Measurements from ENCODE around the gene PALD1. TPM values are rescaled to one million over a fixed set of nuclear protein-coding genes. Genes with fewer than 3 reads are reported as not detected.

PALD1 gene
- polyA plus RNA-seq, 3 donors = 0.04 to 0.11 TPM; not detected in 1

- Histone ChIP-seq H3K79me2 (ENCODE audit: insufficient read depth, low read length) (no peaks in the 10 kb centered on the region), H3K27ac (ENCODE audit: low read depth in 1 of 2, low read length in 2 of 2) (no peak overlapping the region), H3K4me1 (ENCODE audit: control insufficient read depth in 1 of 2, insufficient read depth in 2 of 2, low read length in 2 of 2) (peaks cover 8 to 11% of the 10 kb centered on the region in 2 donors), H3K4me2 (replicated peaks; ENCODE audit: extremely low read depth, low read length, poor library complexity, severe bottlenecking) (peak overlapping the region; percentile 36), H3K9ac (ENCODE audit: insufficient read depth, low read length, poor library complexity, severe bottlenecking) (peak overlapping the region; percentile 4), H3K4me3 (replicated peaks in 1 of 3; ENCODE audit: low read depth in 2 of 3, low read length in 3 of 3) (peak overlapping the region in 1 of 3 experiments; percentile 36), H4K20me1 (ENCODE audit: insufficient read depth, low read length) (no peaks in the 10 kb centered on the region), H3K36me3 (replicated peaks in 1 of 2; ENCODE audit: control insufficient read depth in 1 of 2, insufficient read depth in 2 of 2, low read length in 2 of 2) (no peaks in the 10 kb centered on the region), H3K27me3 (ENCODE audit: control insufficient read depth in 2 of 2, insufficient read depth in 2 of 2, low read length in 2 of 2) (peaks cover 12 to 40% of the 10 kb centered on the region in 2 donors), H3K9me3 (replicated peaks in 1 of 2; ENCODE audit: control insufficient read depth in 1 of 2, insufficient read depth in 1 of 2, low read length in 2 of 2) (peaks cover 2 to 6% of the 10 kb centered on the region in 2 donors), H2AFZ (ENCODE audit: insufficient read depth, low read depth, low read length, poor library complexity, severe bottlenecking) (no peak overlapping the region)
- Mint-ChIP-seq H3K4me3 (peak overlapping the region in 1 of 2 donors; percentile 81), H3K36me3 (peaks cover 0 to 1% of the 10 kb centered on the region in 2 donors), H3K27ac (no peak overlapping the region), H3K9me3 (peaks cover 0 to 5% (median 0%) of the 10 kb centered on the region in 7 donors), H3K27me3 (ENCODE audit: low read depth in 3 of 3) (peaks cover 46 to 57% (median 46%) of the 10 kb centered on the region in 3 donors), H3K4me1 (peaks cover 13% of the 10 kb centered on the region)
- TF ChIP-seq CTCF (IDR thresholded peaks at IDR 0.05) = no peak
- peak; percentile 35 to 48 (median 40) for DNase-seq
- intact Hi-C loops (cut with micrococcal nuclease) = no loop called here
- WGBS (ENCODE audit: insufficient coverage) = 4% methylated on average over 58 of the region's 62 CpGs
Observed at GRCh38 chr10:70458329-70459060, 20.1 kb upstream of the PALD1 start.

- no peak overlapping the region for H3K27ac Mint-ChIP-seq
- peak overlapping the region in 1 of 2 donors; percentile 80 for H3K4me3 Mint-ChIP-seq
- H3K9me3 Mint-ChIP-seq = peaks cover 0 to 5% (median 0%) of the 10 kb centered on the region in 7 donors
- DNase-seq = no peak
- peaks cover 13% of the 10 kb centered on the region for H3K4me1 Mint-ChIP-seq
- H3K36me3 Mint-ChIP-seq = peaks cover 0 to 1% of the 10 kb centered on the region in 2 donors
- H4K20me1 ChIP-seq (ENCODE audit: insufficient read depth, low read length) = no peaks in the 10 kb centered on the region
- H3K4me3 ChIP-seq (replicated peaks in 1 of 3; ENCODE audit: low read depth in 2 of 3, low read length in 3 of 3) = no peak overlapping the region
- H3K4me1 ChIP-seq (ENCODE audit: control insufficient read depth in 1 of 2, insufficient read depth in 2 of 2, low read length in 2 of 2) = peaks cover 8 to 11% of the 10 kb centered on the region in 2 donors
- H3K27ac ChIP-seq (ENCODE audit: low read depth in 1 of 2, low read length in 2 of 2) = no peak overlapping the region
- TF ChIP-seq CTCF (IDR thresholded peaks at IDR 0.05) = no peak
- 35% methylated on average over 15 of the region's 19 CpGs for WGBS (ENCODE audit: insufficient coverage)
- peaks cover 12 to 40% of the 10 kb centered on the region in 2 donors for H3K27me3 ChIP-seq (ENCODE audit: control insufficient read depth in 2 of 2, insufficient read depth in 2 of 2, low read length in 2 of 2)
- no peak overlapping the region for H3K9ac ChIP-seq (ENCODE audit: insufficient read depth, low read length, poor library complexity, severe bottlenecking)
- peaks cover 2 to 6% of the 10 kb centered on the region in 2 donors for H3K9me3 ChIP-seq (replicated peaks in 1 of 2; ENCODE audit: control insufficient read depth in 1 of 2, insufficient read depth in 1 of 2, low read length in 2 of 2)
- intact Hi-C loops (cut with micrococcal nuclease) = no loop called here
- H3K27me3 Mint-ChIP-seq (ENCODE audit: low read depth in 3 of 3) = peaks cover 46 to 54% (median 46%) of the 10 kb centered on the region in 3 donors
- no peaks in the 10 kb centered on the region for H3K36me3 ChIP-seq (replicated peaks in 1 of 2; ENCODE audit: control insufficient read depth in 1 of 2, insufficient read depth in 2 of 2, low read length in 2 of 2)
- H3K4me2 ChIP-seq (replicated peaks; ENCODE audit: extremely low read depth, low read length, poor library complexity, severe bottlenecking) = no peak overlapping the region
- no peak overlapping the region for H2AFZ ChIP-seq (ENCODE audit: insufficient read depth, low read depth, low read length, poor library complexity, severe bottlenecking)
- no peaks in the 10 kb centered on the region for H3K79me2 ChIP-seq (ENCODE audit: insufficient read depth, low read length)
Observed at GRCh38 chr10:70459061-70459773, 19.4 kb upstream of the PALD1 start.
